Measurements from ENCODE around the gene SUMO4. TPM values are rescaled to one million over a fixed set of nuclear protein-coding genes. Genes with fewer than 3 reads are reported as not detected.

The SUMO4 gene
- total RNA-seq, 4 donors from 2014 or later = 3.3 to 6.7 (median 5.2) TPM

- no peak for TF ChIP-seq CTCF (IDR thresholded peaks at IDR 0.05; ENCODE audit: low read depth)
Measured at GRCh38 chr6:149373511-149373910, 26.6 kb upstream of the SUMO4 start.

- TF ChIP-seq CTCF (IDR thresholded peaks at IDR 0.05; ENCODE audit: low read depth) = no peak
Measured at GRCh38 chr6:149379977-149380376, 20.1 kb upstream of the SUMO4 start.

DNA sequence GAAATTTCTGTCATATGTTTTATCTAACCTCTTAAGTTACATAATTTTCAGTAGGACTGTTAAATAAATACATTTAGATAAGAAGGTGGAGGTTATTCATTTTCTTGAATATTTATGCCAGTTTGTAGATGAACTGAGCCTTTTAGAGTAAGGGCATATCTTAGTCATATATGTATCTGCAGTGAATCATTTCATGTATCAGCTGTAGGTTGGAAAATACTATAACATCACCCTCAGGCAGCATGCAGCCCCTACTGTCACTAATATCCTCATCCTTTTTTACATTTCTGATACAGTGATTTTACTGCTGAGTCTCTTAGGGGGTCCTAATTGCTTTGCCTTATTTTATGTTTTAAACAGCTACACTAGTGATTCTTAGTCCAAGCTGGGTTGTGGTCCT is 19.5 kb upstream of the SUMO4 start:
- no peak for TF ChIP-seq CTCF (IDR thresholded peaks at IDR 0.05; ENCODE audit: low read depth)

DNA sequence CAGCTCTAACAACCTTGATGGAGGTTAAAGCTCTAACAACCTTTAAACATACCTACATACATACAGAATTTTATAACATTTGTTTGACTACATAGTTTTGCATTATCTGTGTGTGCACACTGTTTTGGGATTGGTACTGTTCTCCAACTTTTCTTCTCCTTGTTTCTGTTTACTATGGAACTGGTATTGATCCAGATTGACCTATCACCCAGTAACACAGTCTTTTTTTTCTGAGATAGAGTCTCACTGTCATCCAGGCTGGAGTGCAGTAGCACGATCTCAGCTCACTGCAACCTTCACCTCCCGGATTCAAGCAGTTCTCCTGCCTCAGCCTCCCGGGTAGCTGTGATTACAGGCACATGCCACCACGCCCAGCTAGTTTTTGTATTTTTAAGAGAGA is 16.7 kb upstream of the SUMO4 start:
- no peak for TF ChIP-seq CTCF (IDR thresholded peaks at IDR 0.05; ENCODE audit: low read depth)

GRCh38 chr6:149384464-149384863 is 15.6 kb upstream of the SUMO4 start:
- no peak for TF ChIP-seq CTCF (IDR thresholded peaks at IDR 0.05; ENCODE audit: low read depth)

DNA sequence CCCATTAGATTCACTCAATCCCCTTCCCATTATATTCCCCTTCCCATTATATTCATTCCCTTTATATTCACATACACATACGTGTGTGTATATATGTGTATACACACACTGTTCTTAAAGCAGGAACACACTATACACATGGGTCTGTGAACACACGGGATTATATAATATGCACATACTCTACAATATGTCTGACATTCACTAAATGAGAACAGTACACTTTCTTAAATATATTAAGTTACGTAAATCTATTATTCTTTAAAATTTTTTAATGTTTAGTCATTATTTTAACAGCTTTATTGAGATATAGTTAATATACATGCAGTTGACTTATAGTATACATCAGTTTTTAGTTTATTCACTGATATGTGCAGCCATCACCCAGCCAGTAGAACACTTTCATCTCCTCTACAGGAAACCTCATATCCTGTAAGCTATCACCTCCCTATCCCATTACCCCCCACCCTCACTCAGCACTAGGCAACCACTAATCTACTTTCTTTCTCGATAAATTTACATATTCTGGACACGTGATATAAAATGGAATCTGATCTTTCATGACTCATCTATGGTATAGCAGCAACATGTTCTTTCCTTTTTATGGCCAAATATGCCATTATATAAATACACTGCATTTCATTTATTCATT is 13.9 kb upstream of the SUMO4 start:
- TF ChIP-seq CTCF (IDR thresholded peaks at IDR 0.05; ENCODE audit: low read depth) = no peak

- no peak for TF ChIP-seq CTCF (IDR thresholded peaks at IDR 0.05; ENCODE audit: low read depth)
Measured at GRCh38 chr6:149387779-149388512, 12.1 kb upstream of the SUMO4 start.

Data from subcutaneous adipose tissue (tissue), 4 donors.